HFF-Myc (cell line): Measurements from ENCODE around the gene TAP1.
"Not testable (repeated sequence)": the region's sequence is repeated elsewhere in the genome, so short reads cannot be mapped to it uniquely, and the experiment has no call there.

ENCODE experiments used
- DNase-seq: peaks from one replicate; pipeline ENCODE4 v3.0.0-alpha.2; 2011; ENCODE audit warnings: low read depth; ENCODE audit errors: extremely low read depth
- H3K4me3 ChIP-seq: replicated peaks from 2 replicates; pipeline ENCODE4 v1.5.1; 2011; ENCODE audit warnings: low read depth, mild to moderate bottlenecking, control low read depth, low read length
- TF ChIP-seq, protein P1 (sequence below): IDR thresholded peaks from 2 replicates; pipeline ENCODE4 v1.5.1; 2012; ENCODE audit warnings: mild to moderate bottlenecking, low read depth, low read length, control low read depth; ENCODE audit errors: missing control alignments

Gene TAP1

GRCh38 chr6:32876603-32877002 is 23.1 kb upstream of the TAP1 start:
- no peak for DNase-seq
- no peak overlapping the region for H3K4me3 ChIP-seq
- TF ChIP-seq, protein P1, sequence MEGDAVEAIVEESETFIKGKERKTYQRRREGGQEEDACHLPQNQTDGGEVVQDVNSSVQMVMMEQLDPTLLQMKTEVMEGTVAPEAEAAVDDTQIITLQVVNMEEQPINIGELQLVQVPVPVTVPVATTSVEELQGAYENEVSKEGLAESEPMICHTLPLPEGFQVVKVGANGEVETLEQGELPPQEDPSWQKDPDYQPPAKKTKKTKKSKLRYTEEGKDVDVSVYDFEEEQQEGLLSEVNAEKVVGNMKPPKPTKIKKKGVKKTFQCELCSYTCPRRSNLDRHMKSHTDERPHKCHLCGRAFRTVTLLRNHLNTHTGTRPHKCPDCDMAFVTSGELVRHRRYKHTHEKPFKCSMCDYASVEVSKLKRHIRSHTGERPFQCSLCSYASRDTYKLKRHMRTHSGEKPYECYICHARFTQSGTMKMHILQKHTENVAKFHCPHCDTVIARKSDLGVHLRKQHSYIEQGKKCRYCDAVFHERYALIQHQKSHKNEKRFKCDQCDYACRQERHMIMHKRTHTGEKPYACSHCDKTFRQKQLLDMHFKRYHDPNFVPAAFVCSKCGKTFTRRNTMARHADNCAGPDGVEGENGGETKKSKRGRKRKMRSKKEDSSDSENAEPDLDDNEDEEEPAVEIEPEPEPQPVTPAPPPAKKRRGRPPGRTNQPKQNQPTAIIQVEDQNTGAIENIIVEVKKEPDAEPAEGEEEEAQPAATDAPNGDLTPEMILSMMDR, result no peak

DNA sequence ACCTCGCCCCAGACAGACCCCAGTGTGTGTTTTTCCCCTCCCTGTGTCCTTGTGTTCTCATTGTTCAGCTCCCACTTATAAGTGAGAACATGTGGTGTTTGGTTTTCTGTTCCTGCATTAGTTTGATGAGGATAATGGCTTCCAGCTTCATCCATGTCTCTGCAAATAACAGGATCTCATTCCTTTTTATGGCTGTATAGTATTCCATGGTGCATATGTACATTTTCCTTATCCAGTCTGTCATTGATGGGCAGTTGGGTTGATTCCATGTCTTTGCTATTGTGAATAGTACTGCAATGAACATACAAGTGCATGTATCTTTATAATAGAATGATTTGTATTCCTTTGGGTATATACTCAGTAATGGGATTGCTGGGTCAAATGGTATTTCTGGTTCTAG is 20.4 kb upstream of the TAP1 start:
- H3K4me3 ChIP-seq, DNase-seq: not testable (repeated sequence)

GRCh38 chr6:32868257-32868788 is 14.8 kb upstream of the TAP1 start:
- DNase-seq, result no peak
- no peak overlapping the region for H3K4me3 ChIP-seq
- TF ChIP-seq, protein P1, result peak; percentile 90

DNA sequence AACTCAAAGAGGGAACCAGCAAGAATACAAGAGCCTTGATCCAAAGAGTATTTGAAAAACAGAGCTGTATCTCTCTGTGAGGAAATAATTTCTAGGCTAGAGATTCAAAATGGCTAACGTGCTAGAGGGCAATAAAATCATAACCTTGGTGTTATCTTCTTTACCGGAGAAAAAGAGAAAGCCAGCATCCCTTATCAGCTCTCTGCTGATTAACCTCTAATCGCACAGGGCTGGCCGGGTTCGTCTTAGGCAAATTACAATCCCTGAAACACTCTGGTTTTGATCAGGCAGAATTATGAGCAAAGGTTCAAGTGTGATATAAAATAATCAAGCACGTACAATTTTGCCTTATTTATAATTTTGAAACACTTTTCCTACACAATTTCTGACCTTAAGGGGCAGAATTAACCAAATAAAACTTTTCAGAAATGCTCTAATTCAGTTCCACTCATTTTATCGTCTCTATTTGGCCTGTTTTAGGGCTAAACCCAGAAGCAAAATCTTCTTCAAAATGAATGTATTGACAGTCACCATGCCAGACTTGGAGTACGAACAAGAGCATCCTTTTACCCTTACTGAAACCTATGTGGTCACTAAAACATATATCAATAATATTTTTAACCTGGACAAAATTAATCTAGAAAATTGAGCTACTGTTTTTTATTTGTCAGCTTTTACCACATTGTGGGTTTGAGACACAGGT is 14.2 kb upstream of the TAP1 start:
- DNase-seq, result no peak
- TF ChIP-seq, protein P1, result no peak
- no peak overlapping the region for H3K4me3 ChIP-seq

GRCh38 chr6:32867022-32867477 is 13.5 kb upstream of the TAP1 start:
- no peak for DNase-seq
- TF ChIP-seq, protein P1, result no peak
- no peak overlapping the region for H3K4me3 ChIP-seq

DNA sequence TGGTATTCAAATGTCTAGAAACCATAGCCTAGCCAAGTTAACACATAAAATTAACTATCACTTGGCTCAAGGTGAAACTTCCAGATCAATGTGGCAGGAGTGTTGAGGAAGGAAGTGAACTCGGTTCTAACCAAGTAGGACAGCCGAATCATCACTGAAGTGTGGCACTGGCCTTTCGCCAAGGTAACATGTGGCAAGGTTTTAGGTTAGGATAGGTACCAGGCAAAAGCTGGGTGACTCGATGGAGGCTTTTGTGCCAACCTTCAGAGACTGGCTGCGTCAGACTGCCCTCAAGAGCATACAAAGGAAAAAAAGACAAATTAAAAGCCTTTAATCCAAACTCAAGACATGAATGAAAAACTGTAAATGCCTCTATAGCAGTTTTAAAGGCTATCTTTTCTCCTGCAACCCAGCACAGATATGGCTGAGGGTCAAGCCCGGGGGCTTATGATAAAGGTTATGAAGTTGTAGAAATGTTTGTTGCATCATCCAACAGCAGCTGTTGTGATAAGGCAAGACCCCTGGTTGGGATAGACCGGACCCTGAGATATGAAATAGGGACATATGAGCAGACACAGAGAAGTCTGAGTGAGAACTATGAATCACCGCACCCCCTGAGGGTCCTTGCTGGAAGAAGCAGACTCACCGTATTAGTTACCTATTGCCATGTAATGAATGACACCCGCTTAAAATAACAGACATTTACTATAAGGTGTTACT is 12.4 kb upstream of the TAP1 start:
- no peak for DNase-seq
- TF ChIP-seq, protein P1, result no peak

GRCh38 chr6:32862725-32863124 is 9.2 kb upstream of the TAP1 start:
- no peak overlapping the region for H3K4me3 ChIP-seq
- TF ChIP-seq, protein P1, result no peak
- DNase-seq, result no peak

More for the DNA sequence above, 12.4 kb upstream of the TAP1 start:
- H3K4me3 ChIP-seq, result no peak overlapping the region
